Psoas muscle (tissue), 8 donors: ENCODE data around the gene PTPRK. TPM values are rescaled to one million over a fixed set of nuclear protein-coding genes. Genes with fewer than 3 reads are reported as not detected.
A peak's percentile ranks its signal among the peaks of the same experiment; 100 is the strongest.

ENCODE experiments used
- ATAC-seq, 4 donors: fragments of 200-7000 bp; cut with Tn5 transposase; one replicate each; pipeline ENCODE4 v1.9.1; 2020; ENCODE audit warnings: moderate library complexity in 3 of 4, mild to moderate bottlenecking in 2 of 4
- DNase-seq, 2 donors: peaks; one replicate each; pipeline ENCODE4 v3.0.0-alpha.2; 2020
- H3K27ac ChIP-seq: fragments of 200-600 bp; one replicate; pipeline ENCODE4 v1.8.0; 2022
- H3K27me3 ChIP-seq, 3 donors: fragments of 200-600 bp in 1 of 3; one replicate each; pipeline versions ENCODE4 v1.6.1 to v1.8.0; 2013 to 2022; ENCODE audit warnings: low read length in 2 of 3, mild to moderate bottlenecking in 2 of 3, moderate library complexity in 1 of 3; ENCODE audit not compliant: insufficient read depth in 3 of 3
- H3K36me3 ChIP-seq, 2 donors: fragments of 200-600 bp in 1 of 2; one replicate each; pipeline versions ENCODE4 v1.6.1 to v1.8.0; 2013 to 2022; ENCODE audit warnings: low read depth in 1 of 2, mild to moderate bottlenecking in 1 of 2, moderate library complexity in 1 of 2; ENCODE audit not compliant: insufficient read depth in 1 of 2
- H3K4me1 ChIP-seq: fragments of 200-600 bp; one replicate; pipeline ENCODE4 v1.8.0; 2022
- H3K4me3 ChIP-seq: fragments of 200-600 bp; one replicate; pipeline ENCODE4 v1.8.0; 2022; ENCODE audit warnings: mild to moderate bottlenecking
- H3K9me3 ChIP-seq: fragments of 200-600 bp; one replicate; pipeline ENCODE4 v1.8.0; 2022
- WGBS, 3 donors: extraction: QIAGEN DNeasy Blood & Tissue Kit; methylation state at CpG; one replicate each; pipeline versions ENCODE4 v1.1.6 to v1.1.7; 2013; 5-methylcytosine and 5-hydroxymethylcytosine counted together
- intact Hi-C, 2 donors: fragments of 100-400 bp; cut with DNase I; formaldehyde crosslinking; loops; one replicate each; pipeline versions ENCODE4 v1.11.0 to v1.14.2; 2022
- polyA plus RNA-seq, 3 donors: library from polyadenylated mRNA; stranded (reverse); fragments of 200-250 nt; gene quantifications; one replicate each; pipeline ENCODE4 v1.2.3, GENCODE V29; 2013
- total RNA-seq, 4 donors: library from RNA; stranded (reverse); fragmentation: NEBNext Ultra II Directional in 2 of 4; extraction: Animal tissue kit (Norgen Biotek cat#: 25700) in 2 of 4; gene quantifications; one replicate each; pipeline versions ENCODE4 v1.2.1 to v1.2.4, GENCODE V29; 2021 to 2023
- TF ChIP-seq, protein P1 (sequence below): fragments of 200-600 bp; IDR thresholded peaks from one replicate; pipeline ENCODE4 v1.8.0; 2022; ENCODE audit warnings: antibody characterized with exemption
- donor health status: healthy with polysubstance abuse.
- donor health status: DM: no; HTN: no; CAD: no; lungs with moderate emphysema.
- donor health status: Bipolar disorder and iron deficiency.
- donor health status: healthy.
- donor health status: DM: yes; HTN: yes; CAD: no.
- donor health status: DM: no; HTN: no; CAD: no.
- donor health status: DM: no; HTN: no; CAD: no.
- donor health status: DM: yes; HTN: yes; CAD: no.

Gene PTPRK
- total and polyA plus RNA-seq, 7 donors, result 3.2 to 10.6 (median 9.1) TPM

DNA sequence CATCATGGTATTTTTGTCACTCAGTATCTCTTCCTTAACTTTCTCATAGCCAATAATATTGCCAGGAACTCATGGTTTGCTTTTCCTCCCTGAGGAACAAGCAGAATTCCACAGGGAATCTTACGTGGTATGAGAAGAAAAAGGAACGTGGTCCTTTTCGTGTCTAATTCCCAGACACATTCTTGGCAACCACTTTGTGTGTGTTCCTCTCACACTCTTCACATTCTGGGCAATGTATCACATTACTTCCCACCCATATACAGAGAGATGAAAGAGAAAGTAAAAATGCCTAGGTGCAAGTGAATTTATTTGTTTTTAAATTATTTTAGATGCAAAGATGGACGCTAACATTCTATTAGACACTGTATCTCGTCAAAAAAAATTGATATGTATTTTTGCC is 102.7 kb downstream of the PTPRK start:
- intact Hi-C loops, result no loop called here
- Histone ChIP-seq H3K4me3 (peak overlapping the region; percentile 13), H3K27ac (no peak overlapping the region), H3K4me1 (peaks cover 5% of the 10 kb centered on the region), H3K27me3 (no peaks in the 10 kb centered on the region), H3K9me3 (no peaks in the 10 kb centered on the region), H3K36me3 (no peaks in the 10 kb centered on the region)
- TF ChIP-seq, protein P1, sequence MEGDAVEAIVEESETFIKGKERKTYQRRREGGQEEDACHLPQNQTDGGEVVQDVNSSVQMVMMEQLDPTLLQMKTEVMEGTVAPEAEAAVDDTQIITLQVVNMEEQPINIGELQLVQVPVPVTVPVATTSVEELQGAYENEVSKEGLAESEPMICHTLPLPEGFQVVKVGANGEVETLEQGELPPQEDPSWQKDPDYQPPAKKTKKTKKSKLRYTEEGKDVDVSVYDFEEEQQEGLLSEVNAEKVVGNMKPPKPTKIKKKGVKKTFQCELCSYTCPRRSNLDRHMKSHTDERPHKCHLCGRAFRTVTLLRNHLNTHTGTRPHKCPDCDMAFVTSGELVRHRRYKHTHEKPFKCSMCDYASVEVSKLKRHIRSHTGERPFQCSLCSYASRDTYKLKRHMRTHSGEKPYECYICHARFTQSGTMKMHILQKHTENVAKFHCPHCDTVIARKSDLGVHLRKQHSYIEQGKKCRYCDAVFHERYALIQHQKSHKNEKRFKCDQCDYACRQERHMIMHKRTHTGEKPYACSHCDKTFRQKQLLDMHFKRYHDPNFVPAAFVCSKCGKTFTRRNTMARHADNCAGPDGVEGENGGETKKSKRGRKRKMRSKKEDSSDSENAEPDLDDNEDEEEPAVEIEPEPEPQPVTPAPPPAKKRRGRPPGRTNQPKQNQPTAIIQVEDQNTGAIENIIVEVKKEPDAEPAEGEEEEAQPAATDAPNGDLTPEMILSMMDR, result no peak
- 46 to 61% (median 47%) methylated on average over 5 of the region's 5 CpGs for WGBS, 3 donors
- ATAC-seq (no peak), DNase-seq (no peak)

DNA sequence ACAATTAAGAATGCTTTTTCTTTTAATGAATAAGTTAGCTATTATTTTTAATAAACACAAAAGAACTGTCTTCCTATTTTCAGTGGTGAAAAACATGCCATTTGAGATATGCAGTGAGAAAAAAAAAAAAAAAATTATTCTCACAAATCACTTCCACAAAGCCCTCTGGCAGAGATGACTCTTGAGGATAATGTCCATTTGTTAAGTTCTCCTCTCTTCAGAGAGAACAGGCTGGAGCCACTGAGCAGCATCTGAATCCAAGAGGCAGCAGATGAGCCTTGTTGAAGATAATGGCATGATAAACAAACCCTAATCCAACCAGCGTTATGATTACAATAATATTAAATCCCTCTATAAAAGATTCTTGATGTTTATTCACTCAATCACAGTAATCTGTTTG is 105.0 kb downstream of the PTPRK start:
- no peak overlapping the region for H3K27ac ChIP-seq
- no peak for ATAC-seq
- TF ChIP-seq, protein P1, result no peak
- H3K4me3 ChIP-seq, result no peak overlapping the region
- no peaks in the 10 kb centered on the region for H3K27me3 ChIP-seq
- DNase-seq, result no peak
- no peaks in the 10 kb centered on the region for H3K36me3 ChIP-seq
- WGBS, 3 donors, result 40 to 66% (median 47%) methylated on average over 1 of the region's 1 CpG
- intact Hi-C loops, result no loop called here
- no peaks in the 10 kb centered on the region for H3K4me1 ChIP-seq
- no peaks in the 10 kb centered on the region for H3K9me3 ChIP-seq

DNA sequence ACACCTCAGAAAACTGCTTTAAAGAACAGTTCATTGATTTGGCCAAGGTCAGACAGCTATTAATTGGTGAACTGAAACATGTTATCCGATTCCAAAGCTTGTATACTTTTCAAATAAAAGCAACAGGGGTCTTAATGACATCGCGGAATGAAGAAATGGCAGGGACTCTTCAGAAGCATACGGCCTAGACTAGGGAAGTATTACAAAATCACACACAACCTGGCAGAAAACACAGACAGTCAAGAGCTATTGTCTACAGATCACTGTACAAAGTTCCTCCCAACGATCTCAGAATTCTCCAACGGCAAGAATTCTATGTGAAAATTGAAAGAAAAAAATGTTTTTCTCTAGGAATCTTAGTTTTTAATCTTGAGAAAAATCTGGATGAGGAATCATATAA is 105.5 kb downstream of the PTPRK start:
- DNase-seq (no peak), ATAC-seq (no peak)
- Histone ChIP-seq H3K4me1 (no peaks in the 10 kb centered on the region), H3K4me3 (no peak overlapping the region), H3K9me3 (no peaks in the 10 kb centered on the region), H3K36me3 (no peaks in the 10 kb centered on the region), H3K27ac (no peak overlapping the region), H3K27me3 (no peaks in the 10 kb centered on the region)
- 83 to 92% (median 86%) methylated on average over 6 of the region's 6 CpGs for WGBS, 3 donors
- TF ChIP-seq, protein P1, result no peak
- intact Hi-C loops, result no loop called here

DNA sequence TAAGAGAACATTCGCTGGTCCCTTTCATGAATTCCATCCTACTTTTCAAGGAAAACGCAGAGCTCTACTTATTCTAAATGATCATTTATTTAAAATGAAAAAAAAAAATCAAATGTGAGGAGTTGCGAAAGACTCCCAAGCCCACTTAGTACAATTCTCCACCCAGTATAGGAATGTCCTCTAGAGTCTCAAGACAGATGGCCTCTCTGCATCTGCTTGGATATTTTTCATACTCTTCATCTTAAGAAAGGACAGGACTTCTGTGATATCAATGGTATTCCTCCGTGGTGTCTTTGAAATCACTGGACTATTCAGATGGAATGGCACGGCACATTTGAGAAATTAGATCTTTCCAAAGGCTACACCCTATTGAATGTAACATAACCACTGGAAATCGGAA is 107.1 kb downstream of the PTPRK start:
- H3K27ac ChIP-seq, result no peak overlapping the region

DNA sequence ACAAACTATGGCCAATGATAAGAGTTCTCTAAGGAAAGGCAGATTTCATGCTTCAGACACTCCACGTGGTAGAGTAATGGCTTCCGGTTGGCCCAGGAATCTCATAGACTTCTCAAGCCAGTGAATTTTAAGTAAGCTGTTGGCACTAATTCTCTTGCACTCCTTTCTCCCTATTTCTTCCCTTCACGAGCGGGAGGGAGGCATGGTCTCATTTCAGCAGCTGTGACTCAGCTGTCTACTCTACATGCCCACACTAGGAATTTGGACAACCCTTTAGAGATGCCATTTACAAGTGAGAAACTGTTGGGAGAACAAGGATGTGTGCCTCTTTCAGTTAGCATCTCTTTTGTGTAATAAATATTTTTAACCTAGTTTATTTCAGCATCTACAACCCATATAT is 107.7 kb downstream of the PTPRK start:
- Histone ChIP-seq H3K9me3 (no peaks in the 10 kb centered on the region), H3K4me3 (no peak overlapping the region), H3K36me3 (no peaks in the 10 kb centered on the region), H3K4me1 (no peaks in the 10 kb centered on the region), H3K27ac (no peak overlapping the region), H3K27me3 (no peaks in the 10 kb centered on the region)
- intact Hi-C loops, result no loop called here
- 50 to 67% (median 54%) methylated on average over 4 of the region's 4 CpGs for WGBS, 3 donors
- DNase-seq (no peak), ATAC-seq (no peak)
- TF ChIP-seq, protein P1, result no peak

More for the DNA sequence above, 107.1 kb downstream of the PTPRK start:
- Histone ChIP-seq H3K4me1 (no peaks in the 10 kb centered on the region), H3K9me3 (no peaks in the 10 kb centered on the region), H3K36me3 (no peaks in the 10 kb centered on the region), H3K4me3 (no peak overlapping the region), H3K27me3 (no peaks in the 10 kb centered on the region)
- 88 to 91% (median 88%) methylated on average over 6 of the region's 6 CpGs for WGBS, 3 donors
- TF ChIP-seq, protein P1, result no peak
- DNase-seq, result no peak
- ATAC-seq, result no peak
- intact Hi-C loops, result no loop called here
